Measurements from ENCODE around the gene ANKHD1. TPM values are rescaled to one million over a fixed set of nuclear protein-coding genes. Genes with fewer than 3 reads are reported as not detected.
"Not testable (repeated sequence)": the region's sequence is repeated elsewhere in the genome, so short reads cannot be mapped to it uniquely, and the experiment has no call there.

The ANKHD1 gene
- polyA plus RNA-seq, 1 donor: 162 TPM

DNA sequence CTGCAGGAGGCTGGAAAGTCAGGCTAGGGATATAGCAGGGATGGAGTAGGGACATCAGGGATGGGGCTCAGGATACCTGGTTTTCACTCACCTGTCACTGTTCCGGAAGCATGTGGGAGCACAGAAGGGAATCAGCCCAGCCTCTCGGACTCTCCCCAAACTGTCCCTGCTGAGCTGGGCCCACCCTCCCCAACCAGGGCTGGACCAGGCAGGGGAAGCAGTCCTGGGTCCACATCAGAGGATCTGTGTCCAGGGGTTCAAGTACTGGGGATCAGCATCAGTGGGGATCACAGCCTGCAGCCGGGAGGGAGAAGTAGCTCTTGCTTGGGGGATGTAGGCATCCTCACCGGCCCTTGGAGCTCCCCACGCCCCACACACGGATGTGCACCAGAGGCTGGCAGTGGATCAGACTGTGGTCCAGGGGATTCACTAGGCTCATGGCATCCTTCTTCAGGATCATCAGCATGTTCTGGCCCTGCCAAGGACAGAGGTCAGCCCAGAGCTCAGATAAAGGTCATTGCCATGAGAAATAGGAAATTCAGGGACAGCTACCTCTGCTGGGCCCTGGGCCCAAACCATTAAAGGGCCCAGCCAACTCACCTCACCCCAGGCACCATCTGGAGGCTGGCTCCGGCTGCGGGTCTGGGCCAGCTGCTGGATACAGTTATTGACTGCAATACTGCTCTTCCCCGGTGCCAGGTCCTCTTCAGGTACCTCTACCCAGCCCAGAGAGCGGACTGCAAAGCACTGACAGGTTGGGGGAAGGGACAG is 160.3 kb downstream of the ANKHD1 start:
- no peak for DNase-seq

DNA sequence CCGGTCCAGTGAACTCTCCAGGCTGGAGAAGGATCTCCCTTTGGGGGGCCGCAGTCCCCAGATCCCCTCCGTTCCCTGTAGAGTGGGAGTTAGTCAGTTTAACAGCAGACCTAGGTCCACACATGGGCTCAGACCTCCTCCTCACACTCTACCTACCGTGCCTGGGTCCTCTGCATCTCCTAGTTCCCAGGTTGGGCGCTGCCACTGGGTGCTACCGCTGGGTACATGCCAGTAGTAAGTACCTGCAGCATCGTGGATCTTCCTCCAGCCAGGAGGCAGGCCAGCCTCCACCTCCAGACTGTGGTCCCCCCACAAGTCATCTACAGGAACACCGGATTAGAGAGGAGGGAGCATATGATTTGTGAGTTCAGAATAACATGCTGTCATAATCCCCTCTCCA is 162.0 kb downstream of the ANKHD1 start:
- no peak for DNase-seq

GRCh38 chr5:140564196-140565023 is 162.8 kb downstream of the ANKHD1 start, which contains the start of the genes APBB3 and SLC35A4:
APBB3 (minus strand) TSS chr5:140564598; CDS start chr5:140564245, 353 bp downstream.
SLC35A4 (plus strand) TSS chr5:140564828; CDS start chr5:140567170, 2,342 bp downstream.
- DNase-seq: peak; percentile 97

- DNase-seq: peak; percentile 19
These were observed 163.6 kb downstream of the ANKHD1 start for GRCh38 chr5:140565024-140565779.

- DNase-seq: no peak
These were observed 164.1 kb downstream of the ANKHD1 start for GRCh38 chr5:140565780-140566095.

DNA sequence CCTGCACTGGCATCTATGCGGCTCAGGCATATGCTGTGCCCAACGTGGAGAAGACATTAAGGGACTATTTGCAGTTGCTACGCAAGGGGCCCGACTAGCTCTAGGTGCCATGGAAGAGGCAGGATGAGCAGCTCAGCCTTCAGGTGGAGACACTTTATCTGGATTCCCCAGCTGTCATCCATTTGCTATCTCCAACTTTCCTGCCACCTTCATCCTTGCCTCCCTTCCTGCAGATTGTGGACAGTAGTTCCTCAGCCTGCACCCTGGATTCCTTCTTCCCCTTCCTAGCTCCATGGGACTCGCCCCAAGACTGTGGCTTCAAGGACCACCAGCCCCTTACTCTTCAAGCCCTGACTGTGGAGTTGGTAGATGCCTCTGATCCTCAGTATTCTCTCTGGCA is 165.0 kb downstream of the ANKHD1 start:
- DNase-seq: no peak

DNA sequence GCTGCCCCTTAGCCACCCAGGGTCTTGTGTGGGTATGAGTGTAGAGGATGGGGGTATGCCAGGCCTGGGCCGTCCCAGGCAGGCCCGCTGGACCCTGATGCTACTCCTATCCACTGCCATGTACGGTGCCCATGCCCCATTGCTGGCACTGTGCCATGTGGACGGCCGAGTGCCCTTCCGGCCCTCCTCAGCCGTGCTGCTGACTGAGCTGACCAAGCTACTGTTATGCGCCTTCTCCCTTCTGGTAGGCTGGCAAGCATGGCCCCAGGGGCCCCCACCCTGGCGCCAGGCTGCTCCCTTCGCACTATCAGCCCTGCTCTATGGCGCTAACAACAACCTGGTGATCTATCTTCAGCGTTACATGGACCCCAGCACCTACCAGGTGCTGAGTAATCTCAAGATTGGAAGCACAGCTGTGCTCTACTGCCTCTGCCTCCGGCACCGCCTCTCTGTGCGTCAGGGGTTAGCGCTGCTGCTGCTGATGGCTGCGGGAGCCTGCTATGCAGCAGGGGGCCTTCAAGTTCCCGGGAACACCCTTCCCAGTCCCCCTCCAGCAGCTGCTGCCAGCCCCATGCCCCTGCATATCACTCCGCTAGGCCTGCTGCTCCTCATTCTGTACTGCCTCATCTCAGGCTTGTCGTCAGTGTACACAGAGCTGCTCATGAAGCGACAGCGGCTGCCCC is 165.6 kb downstream of the ANKHD1 start:
- DNase-seq: no peak

DNA sequence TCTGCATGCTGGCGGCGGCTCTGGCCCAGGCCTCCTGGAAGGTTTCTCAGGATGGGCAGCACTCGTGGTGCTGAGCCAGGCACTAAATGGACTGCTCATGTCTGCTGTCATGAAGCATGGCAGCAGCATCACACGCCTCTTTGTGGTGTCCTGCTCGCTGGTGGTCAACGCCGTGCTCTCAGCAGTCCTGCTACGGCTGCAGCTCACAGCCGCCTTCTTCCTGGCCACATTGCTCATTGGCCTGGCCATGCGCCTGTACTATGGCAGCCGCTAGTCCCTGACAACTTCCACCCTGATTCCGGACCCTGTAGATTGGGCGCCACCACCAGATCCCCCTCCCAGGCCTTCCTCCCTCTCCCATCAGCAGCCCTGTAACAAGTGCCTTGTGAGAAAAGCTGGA is 166.2 kb downstream of the ANKHD1 start:
- DNase-seq: no peak

DNA sequence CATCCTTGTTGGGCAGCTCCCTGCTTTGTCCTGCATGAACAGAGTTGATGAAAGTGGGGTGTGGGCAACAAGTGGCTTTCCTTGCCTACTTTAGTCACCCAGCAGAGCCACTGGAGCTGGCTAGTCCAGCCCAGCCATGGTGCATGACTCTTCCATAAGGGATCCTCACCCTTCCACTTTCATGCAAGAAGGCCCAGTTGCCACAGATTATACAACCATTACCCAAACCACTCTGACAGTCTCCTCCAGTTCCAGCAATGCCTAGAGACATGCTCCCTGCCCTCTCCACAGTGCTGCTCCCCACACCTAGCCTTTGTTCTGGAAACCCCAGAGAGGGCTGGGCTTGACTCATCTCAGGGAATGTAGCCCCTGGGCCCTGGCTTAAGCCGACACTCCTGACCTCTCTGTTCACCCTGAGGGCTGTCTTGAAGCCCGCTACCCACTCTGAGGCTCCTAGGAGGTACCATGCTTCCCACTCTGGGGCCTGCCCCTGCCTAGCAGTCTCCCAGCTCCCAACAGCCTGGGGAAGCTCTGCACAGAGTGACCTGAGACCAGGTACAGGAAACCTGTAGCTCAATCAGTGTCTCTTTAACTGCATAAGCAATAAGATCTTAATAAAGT is 166.9 kb downstream of the ANKHD1 start:
- no peak for DNase-seq

DNA sequence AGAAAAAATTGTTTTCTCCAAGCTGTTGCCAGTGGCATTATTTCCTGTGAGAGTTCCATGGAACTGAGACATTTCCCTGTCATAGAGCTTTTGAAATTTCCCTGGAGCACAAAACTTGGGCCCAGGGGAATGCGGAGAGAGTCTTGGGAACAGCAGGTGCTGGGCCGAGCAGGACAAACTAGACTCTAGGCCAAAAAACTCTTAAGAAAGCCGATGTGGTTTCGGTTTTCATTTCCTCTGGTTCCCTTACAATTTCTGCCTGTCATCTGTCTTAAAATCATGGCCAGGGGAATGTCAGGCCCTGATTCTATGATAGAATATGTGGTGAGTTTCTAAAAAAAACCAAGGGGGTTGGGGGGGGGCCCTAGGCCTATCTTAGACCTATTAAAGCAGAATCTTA is 167.6 kb downstream of the ANKHD1 start:
- no peak for DNase-seq

DNA sequence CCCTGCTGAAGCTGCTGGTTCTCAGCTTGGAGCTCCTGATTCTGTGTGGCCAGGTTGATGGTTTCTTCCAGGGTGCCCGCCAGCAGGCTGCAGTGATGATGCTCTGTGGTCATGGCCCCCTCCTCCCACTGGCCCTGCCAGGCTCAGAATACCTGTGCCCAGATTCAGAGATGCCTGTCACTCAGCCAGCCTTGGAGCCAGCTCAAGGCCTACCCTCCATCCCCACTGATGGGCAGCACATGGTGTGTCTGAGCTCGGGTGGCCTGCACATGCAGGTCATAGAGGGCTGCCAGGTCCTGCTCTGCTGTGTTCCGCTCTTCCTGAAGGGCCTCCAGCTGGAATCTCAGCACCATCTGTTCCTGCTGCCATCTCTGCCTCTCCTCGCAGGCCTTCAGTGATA is 168.4 kb downstream of the ANKHD1 start:
- no peak for DNase-seq

DNA sequence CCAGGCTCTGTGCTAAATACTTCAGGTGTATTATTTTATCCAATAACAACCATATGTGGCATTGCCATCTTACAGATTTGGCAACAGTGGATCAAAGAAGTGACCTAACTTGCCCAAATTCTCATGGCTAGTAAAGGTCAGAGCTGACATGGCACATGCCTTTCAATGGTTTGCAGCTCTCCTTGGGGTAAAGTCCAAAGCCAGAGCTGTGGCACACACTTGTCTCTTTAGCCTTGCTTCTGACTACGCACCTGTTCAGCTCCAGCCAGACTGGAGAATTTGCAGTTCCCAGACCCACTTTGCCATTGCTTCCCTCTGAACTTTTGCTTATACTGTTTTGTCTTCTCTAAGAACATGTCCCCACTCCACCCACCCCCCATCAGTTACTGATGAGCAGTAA is 168.9 kb downstream of the ANKHD1 start:
- DNase-seq: no peak

DNA sequence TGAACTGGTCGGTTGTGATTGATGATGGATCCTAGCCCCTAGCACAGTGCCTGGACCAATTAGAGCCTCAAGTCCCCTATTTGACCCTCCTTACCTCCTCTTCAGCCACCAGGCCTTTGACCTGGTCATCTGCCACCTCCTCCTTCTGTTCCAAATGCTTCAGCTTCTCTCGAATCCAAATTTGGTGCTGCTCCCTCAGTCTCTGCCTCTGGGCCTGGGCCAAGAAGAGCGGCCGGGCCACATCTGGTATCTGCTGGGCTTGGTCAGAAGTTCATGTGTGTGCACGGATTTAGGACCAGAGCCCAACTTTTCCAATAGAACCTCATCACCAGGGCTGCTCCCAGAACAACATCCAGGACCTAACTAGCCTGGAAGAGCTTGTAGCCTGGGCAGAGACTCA is 169.5 kb downstream of the ANKHD1 start:
- no peak for DNase-seq

GRCh38 chr5:140573683-140574082 is 172.1 kb downstream of the ANKHD1 start:
- DNase-seq: no peak

DNA sequence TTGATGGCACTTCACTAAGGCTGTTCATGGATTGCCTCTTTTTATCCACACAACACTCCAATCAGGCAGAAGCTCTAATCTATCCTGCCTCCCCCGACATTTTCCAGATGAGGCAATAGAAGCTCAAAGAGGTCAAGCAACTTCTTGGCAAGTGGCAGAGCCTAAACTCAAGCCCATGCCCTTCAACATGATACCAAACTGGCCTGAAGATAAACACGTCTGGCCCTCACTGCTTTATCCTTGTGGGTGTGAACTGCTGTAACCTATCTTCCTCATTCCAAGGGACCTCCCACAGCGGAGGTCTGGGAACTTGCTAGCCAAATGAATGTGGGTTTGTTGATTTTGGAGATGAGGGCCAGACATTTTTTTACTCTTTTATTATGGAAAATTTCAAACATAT is 172.5 kb downstream of the ANKHD1 start:
- no peak for DNase-seq

- DNase-seq: no peak
These were observed 173.7 kb downstream of the ANKHD1 start for GRCh38 chr5:140575309-140575708.

DNA sequence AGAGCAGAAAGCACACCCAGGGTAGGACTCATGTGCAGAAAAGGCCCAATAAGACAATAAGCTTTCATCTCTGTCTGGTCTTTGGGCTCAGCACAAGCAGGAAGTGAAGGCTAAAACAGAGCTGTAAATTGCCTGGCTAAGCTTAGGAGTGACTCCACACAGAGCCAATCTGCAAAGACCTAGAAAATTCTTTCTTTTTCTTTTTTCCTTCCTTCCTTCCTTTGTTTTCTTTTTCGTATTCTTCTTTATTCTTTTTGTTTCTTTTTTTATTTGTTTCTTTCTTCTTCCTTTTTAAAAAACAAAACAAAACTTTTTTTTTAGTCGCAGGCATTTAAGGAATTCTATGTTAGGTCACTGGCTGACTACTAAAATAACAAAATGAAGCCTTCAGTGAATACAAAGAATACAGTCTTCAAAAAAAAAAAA is 175.2 kb downstream of the ANKHD1 start:
- no peak for DNase-seq

- DNase-seq: not testable (repeated sequence)
These were observed 177.6 kb downstream of the ANKHD1 start for GRCh38 chr5:140579188-140579747.

DNA sequence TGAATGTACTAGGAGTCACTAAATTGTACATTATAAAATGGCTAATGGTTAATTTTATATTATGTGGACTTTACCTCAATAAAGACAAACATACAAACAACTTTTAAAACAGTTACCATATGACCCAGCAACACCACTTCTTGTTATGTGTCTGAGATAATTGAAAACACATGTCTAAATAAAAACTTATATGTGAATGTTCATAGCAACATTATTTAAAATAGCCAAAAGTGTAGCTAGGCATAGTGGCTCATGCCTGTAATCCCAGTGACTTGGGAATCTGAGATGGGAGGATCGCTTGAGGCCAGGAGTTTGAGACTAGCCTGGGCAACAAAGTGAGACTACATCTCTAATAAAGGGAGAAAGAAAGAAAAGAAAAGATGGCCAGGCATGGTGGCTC is 185.9 kb downstream of the ANKHD1 start:
- no peak for DNase-seq

- DNase-seq: no peak
These were observed 186.9 kb downstream of the ANKHD1 start for GRCh38 chr5:140588311-140589070.

Measured in left kidney (tissue), 2 donors.